ENCODE measurements around the gene CREB3L2. TPM values are rescaled to one million over a fixed set of nuclear protein-coding genes. Genes with fewer than 3 reads are reported as not detected.

Gene CREB3L2
- total and polyA plus RNA-seq, 12 donors: 11.4 to 169 (median 63.1) TPM

DNA sequence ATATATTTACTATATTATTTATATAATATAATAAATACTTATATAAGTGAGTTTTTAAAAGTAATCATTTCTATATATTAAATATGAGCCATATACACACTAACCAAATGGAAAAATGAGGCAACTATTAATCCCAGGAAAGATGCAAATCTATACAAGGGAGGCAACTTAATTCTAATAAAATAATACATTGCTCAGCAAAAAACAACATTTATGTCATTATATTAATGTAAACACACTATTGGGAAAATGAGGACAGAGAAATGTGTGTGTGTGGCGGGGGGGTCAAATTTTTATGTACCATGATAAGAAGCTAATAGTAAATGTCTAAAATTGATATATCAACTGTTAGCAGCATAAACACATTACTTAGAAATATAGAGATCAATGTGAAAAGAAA is 131.8 kb downstream of the CREB3L2 start:
- H3K27ac ChIP-seq: no peak overlapping the region
- intact Hi-C loops (cut with DNase I): no loop called here
- H3K9me3 ChIP-seq (replicated peaks in 1 of 3): peaks cover 0 to 4% (median 0%) of the 10 kb centered on the region in 3 donors
- peaks cover 5 to 16% of the 10 kb centered on the region in 2 donors for H3K4me1 ChIP-seq (replicated peaks in 1 of 2)
- no peaks in the 10 kb centered on the region for H3K36me3 ChIP-seq (replicated peaks in 1 of 2)
- no peak for DNase-seq
- WGBS, 4 donors: 100% methylated on average over 1 of the region's 1 CpG
- no peak for TF ChIP-seq POLR2A (IDR thresholded peaks at IDR 0.05)
- TF ChIP-seq, protein P1, sequence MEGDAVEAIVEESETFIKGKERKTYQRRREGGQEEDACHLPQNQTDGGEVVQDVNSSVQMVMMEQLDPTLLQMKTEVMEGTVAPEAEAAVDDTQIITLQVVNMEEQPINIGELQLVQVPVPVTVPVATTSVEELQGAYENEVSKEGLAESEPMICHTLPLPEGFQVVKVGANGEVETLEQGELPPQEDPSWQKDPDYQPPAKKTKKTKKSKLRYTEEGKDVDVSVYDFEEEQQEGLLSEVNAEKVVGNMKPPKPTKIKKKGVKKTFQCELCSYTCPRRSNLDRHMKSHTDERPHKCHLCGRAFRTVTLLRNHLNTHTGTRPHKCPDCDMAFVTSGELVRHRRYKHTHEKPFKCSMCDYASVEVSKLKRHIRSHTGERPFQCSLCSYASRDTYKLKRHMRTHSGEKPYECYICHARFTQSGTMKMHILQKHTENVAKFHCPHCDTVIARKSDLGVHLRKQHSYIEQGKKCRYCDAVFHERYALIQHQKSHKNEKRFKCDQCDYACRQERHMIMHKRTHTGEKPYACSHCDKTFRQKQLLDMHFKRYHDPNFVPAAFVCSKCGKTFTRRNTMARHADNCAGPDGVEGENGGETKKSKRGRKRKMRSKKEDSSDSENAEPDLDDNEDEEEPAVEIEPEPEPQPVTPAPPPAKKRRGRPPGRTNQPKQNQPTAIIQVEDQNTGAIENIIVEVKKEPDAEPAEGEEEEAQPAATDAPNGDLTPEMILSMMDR (IDR thresholded peaks at IDR 0.05): no peak
- H3K4me3 ChIP-seq: no peak overlapping the region
- no peaks in the 10 kb centered on the region for H3K27me3 ChIP-seq

DNA sequence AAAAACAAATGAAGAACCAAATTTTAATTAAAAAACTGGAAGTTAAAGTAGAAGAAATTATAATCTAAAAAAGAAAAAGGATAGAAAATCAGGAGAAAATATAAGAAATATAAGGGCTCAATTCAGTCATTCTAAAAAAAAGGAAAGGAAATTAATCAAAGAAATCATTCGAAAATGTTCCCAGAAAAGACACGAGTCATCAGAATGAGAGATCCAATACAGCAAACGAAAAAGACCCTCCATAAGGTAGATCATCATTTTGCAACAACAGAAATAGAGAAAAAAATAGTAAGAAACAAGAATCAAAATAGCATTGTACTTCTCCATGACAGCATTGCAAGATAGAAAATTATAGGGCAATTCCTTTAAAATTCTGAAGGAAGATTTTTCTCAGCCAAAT is 132.6 kb downstream of the CREB3L2 start:
- 86 to 94% (median 90%) methylated on average over 3 of the region's 3 CpGs for WGBS, 4 donors
- peaks cover 0 to 8% of the 10 kb centered on the region in 2 donors for H3K4me1 ChIP-seq (replicated peaks in 1 of 2)
- H3K9me3 ChIP-seq (replicated peaks in 1 of 3): peaks cover 0 to 4% (median 0%) of the 10 kb centered on the region in 3 donors
- no peak overlapping the region for H3K4me3 ChIP-seq
- H3K36me3 ChIP-seq (replicated peaks in 1 of 2): no peaks in the 10 kb centered on the region
- TF ChIP-seq POLR2A (IDR thresholded peaks at IDR 0.05): no peak
- TF ChIP-seq, protein P1 (IDR thresholded peaks at IDR 0.05): no peak
- intact Hi-C loops (cut with DNase I): no loop called here
- H3K27me3 ChIP-seq: no peaks in the 10 kb centered on the region
- no peak overlapping the region for H3K27ac ChIP-seq
- DNase-seq: no peak

DNA sequence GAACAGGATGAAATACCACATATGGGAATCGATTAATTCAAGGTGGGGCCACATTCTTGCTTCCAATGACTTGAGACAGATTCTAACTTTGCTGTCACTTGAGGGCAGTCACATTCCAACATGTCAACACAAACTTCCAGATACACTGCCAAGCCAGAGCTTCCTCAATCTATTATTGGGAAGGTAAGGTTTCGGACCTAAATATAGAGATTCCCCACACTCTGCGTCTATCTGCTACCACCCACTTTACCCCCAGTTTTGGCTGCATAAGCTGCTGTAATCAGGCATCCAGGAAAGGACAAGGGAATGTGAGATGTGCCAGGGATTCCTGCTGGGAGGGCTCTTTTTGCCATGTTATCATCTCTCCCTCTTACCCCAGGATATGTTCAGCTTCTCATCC is 134.6 kb downstream of the CREB3L2 start:
- Histone ChIP-seq H3K27me3 (no peaks in the 10 kb centered on the region), H3K36me3 (replicated peaks in 1 of 2) (no peaks in the 10 kb centered on the region), H3K4me3 (no peak overlapping the region), H3K27ac (no peak overlapping the region), H3K4me1 (replicated peaks in 1 of 2) (no peaks in the 10 kb centered on the region), H3K9me3 (replicated peaks in 1 of 3) (peaks cover 0 to 4% (median 0%) of the 10 kb centered on the region in 3 donors)
- 83 to 95% (median 90%) methylated on average over 3 of the region's 3 CpGs for WGBS, 4 donors
- DNase-seq: no peak
- intact Hi-C loops (cut with DNase I): no loop called here
- no peak for TF ChIP-seq POLR2A (IDR thresholded peaks at IDR 0.05)
- TF ChIP-seq, protein P1 (IDR thresholded peaks at IDR 0.05): no peak

- H3K27ac ChIP-seq: no peak overlapping the region
- 94 to 100% (median 97%) methylated on average over 1 of the region's 1 CpG for WGBS, 4 donors
- no peaks in the 10 kb centered on the region for H3K36me3 ChIP-seq (replicated peaks in 1 of 2)
- no peak overlapping the region for H3K4me3 ChIP-seq
- H3K27me3 ChIP-seq: no peaks in the 10 kb centered on the region
- TF ChIP-seq, protein P1 (IDR thresholded peaks at IDR 0.05): no peak
- TF ChIP-seq POLR2A (IDR thresholded peaks at IDR 0.05): no peak
- no peaks in the 10 kb centered on the region for H3K4me1 ChIP-seq (replicated peaks in 1 of 2)
- intact Hi-C loops (cut with DNase I): no loop called here
- DNase-seq: no peak
- peaks cover 0 to 4% (median 0%) of the 10 kb centered on the region in 3 donors for H3K9me3 ChIP-seq (replicated peaks in 1 of 3)
Observed at GRCh38 chr7:137865764-137866163, 136.1 kb downstream of the CREB3L2 start.

Data from adrenal gland (tissue), 12 donors.